ENCODE results near the gene HOXA5.

DNA sequence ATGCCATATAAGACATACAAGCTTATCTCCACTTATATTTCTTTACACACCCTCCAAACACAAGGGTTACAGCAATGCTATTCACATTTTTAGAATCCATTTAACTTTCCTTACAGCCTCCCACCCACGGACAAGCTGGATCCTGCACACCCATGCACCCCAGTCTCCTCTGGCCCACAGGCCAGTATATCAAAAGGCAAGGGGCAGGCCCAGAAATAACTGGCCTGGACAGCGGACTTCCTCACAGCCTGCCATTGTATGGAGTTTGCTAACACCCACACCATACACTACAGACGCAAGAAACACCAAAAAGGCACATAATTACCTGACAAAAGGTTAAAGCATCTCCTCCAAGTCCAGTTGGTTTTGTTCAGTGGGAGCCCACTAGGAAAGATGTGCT is 24.9 kb downstream of the HOXA5 start:
- TF ChIP-seq POLR2A (IDR thresholded peaks at IDR 0.05; ENCODE audit: low read depth, low read length) (no peak), CTCF (IDR thresholded peaks at IDR 0.05 in 2 of 3, conservative IDR thresholded peaks at IDR 0.05 in 1 of 3; ENCODE audit: control insufficient read depth in 2 of 3, extremely low read depth in 1 of 3, insufficient read depth in 1 of 3, low read depth in 3 of 3, low read length in 3 of 3) (no peak), FOS (IDR thresholded peaks at IDR 0.05; ENCODE audit: borderline replicate concordance, extremely low read depth, insufficient read length) (no peak), MEF2A (IDR thresholded peaks at IDR 0.05; ENCODE audit: insufficient read depth, low read depth, low read length) (no peak), ATF3 (IDR thresholded peaks at IDR 0.05; ENCODE audit: borderline replicate concordance, extremely low read depth, low read depth, low read length) (no peak), SRF (IDR thresholded peaks at IDR 0.05; ENCODE audit: low read depth in 2 of 2, low read length in 2 of 2) (no peak), MXI1 (IDR thresholded peaks at IDR 0.05; ENCODE audit: low read depth, low read length) (no peak), USF1 (IDR thresholded peaks at IDR 0.05; ENCODE audit: borderline replicate concordance, extremely low read length, insufficient read depth, low read depth, low read length) (no peak)
